Muscle of leg (tissue), 11 donors: ENCODE data around the gene SRBD1. TPM values are rescaled to one million over a fixed set of nuclear protein-coding genes. Genes with fewer than 3 reads are reported as not detected.

ENCODE experiments used
- DNase-seq: peaks from one replicate; pipeline ENCODE4 v3.0.0; 2013
- H3K27ac ChIP-seq: one replicate; pipeline ENCODE4 v1.5.1; 2013; ENCODE audit warnings: mild to moderate bottlenecking, low read length, control low read depth
- H3K27me3 ChIP-seq: one replicate; pipeline ENCODE4 v1.6.1; 2013; ENCODE audit warnings: low read length; ENCODE audit not compliant: control insufficient read depth, insufficient read depth
- H3K36me3 ChIP-seq: one replicate; pipeline ENCODE4 v1.6.1; 2013; ENCODE audit warnings: low read length; ENCODE audit not compliant: control insufficient read depth, insufficient read depth
- H3K4me1 ChIP-seq: one replicate; pipeline ENCODE4 v1.6.1; 2013; ENCODE audit warnings: low read length; ENCODE audit not compliant: control insufficient read depth, insufficient read depth
- H3K4me3 ChIP-seq: one replicate; pipeline ENCODE4 v1.5.1; 2013; ENCODE audit warnings: low read length, control low read depth
- H3K9me3 ChIP-seq: replicated peaks from 2 replicates; pipeline ENCODE4 v1.6.1; 2013; ENCODE audit warnings: low read depth, low read length; ENCODE audit not compliant: control insufficient read depth
- WGBS: methylation state at CpG from one replicate; pipeline ENCODE4 v1.1.5; 2013; ENCODE audit warnings: missing lambda C conversion rate; ENCODE audit not compliant: insufficient coverage; 5-methylcytosine and 5-hydroxymethylcytosine counted together
- polyA plus RNA-seq, 8 donors: library from polyadenylated mRNA; unstranded; fragments of 120-200 nt; gene quantifications; one replicate each; pipeline versions ENCODE4 v1.2.1 to v1.2.3, GENCODE V29; 2013; ENCODE audit warnings: inconsistent platforms in 1 of 8, low replicate concordance in 1 of 8; ENCODE audit not compliant: insufficient read length in 8 of 8, insufficient read depth in 1 of 8
- total RNA-seq: library from RNA; stranded (reverse); fragments of 120-200 nt; gene quantifications from one replicate; pipeline ENCODE4 v1.2.4, GENCODE V29; 2013

SRBD1 gene
- total and polyA plus RNA-seq, 9 donors: 8.5 to 18.8 (median 11.3) TPM

- Histone ChIP-seq H3K27ac (peak overlapping the region; percentile 95), H3K9me3 (no peaks in the 10 kb centered on the region), H3K4me1 (peaks cover 21% of the 10 kb centered on the region), H3K4me3 (peak overlapping the region; percentile 75), H3K36me3 (no peaks in the 10 kb centered on the region), H3K27me3 (peaks cover 35% of the 10 kb centered on the region)
- DNase-seq: peak; percentile 71
- WGBS: 5% methylated on average over 10 of the region's 10 CpGs
Measured at GRCh38 chr2:45649462-45649857, 38.4 kb upstream of the SRBD1 start.

- H3K4me3 ChIP-seq: no peak overlapping the region
- 48% methylated on average over 2 of the region's 2 CpGs for WGBS
- peak; percentile 24 for DNase-seq
Measured at GRCh38 chr2:45648636-45649035, 37.6 kb upstream of the SRBD1 start.

GRCh38 chr2:45647986-45648520, 37.0 kb upstream of the SRBD1 start:
- peaks cover 24% of the 10 kb centered on the region for H3K4me1 ChIP-seq
- no peak for DNase-seq
- no peaks in the 10 kb centered on the region for H3K9me3 ChIP-seq
- no peak overlapping the region for H3K27ac ChIP-seq
- H3K27me3 ChIP-seq: peaks cover 35% of the 10 kb centered on the region
- 100% methylated on average over 2 of the region's 3 CpGs for WGBS
- no peak overlapping the region for H3K4me3 ChIP-seq
- H3K36me3 ChIP-seq: no peaks in the 10 kb centered on the region

More at GRCh38 chr2:45648636-45649035, 37.6 kb upstream of the SRBD1 start:
- no peaks in the 10 kb centered on the region for H3K9me3 ChIP-seq
- no peak overlapping the region for H3K27ac ChIP-seq
- H3K36me3 ChIP-seq: no peaks in the 10 kb centered on the region
- H3K4me1 ChIP-seq: peaks cover 19% of the 10 kb centered on the region
- peaks cover 29% of the 10 kb centered on the region for H3K27me3 ChIP-seq

- Histone ChIP-seq H3K36me3 (no peaks in the 10 kb centered on the region), H3K9me3 (no peaks in the 10 kb centered on the region), H3K4me1 (peaks cover 18% of the 10 kb centered on the region), H3K4me3 (no peak overlapping the region), H3K27me3 (peaks cover 37% of the 10 kb centered on the region), H3K27ac (no peak overlapping the region)
- DNase-seq: no peak
- 80% methylated on average over 1 of the region's 9 CpGs for WGBS
Measured at GRCh38 chr2:45647356-45647755, 36.3 kb upstream of the SRBD1 start.

GRCh38 chr2:45646289-45646688, 35.2 kb upstream of the SRBD1 start:
- H3K4me1 ChIP-seq: peaks cover 13% of the 10 kb centered on the region
- no peak overlapping the region for H3K27ac ChIP-seq
- WGBS: no CpG with 5 or more reads among the region's 2 CpGs
- H3K36me3 ChIP-seq: no peaks in the 10 kb centered on the region
- no peaks in the 10 kb centered on the region for H3K9me3 ChIP-seq
- no peak overlapping the region for H3K4me3 ChIP-seq
- DNase-seq: no peak
- H3K27me3 ChIP-seq: peaks cover 33% of the 10 kb centered on the region

GRCh38 chr2:45643543-45644542, 32.8 kb upstream of the SRBD1 start:
- H3K9me3 ChIP-seq: no peaks in the 10 kb centered on the region
- peak; percentile 71 for DNase-seq
- H3K27me3 ChIP-seq: peaks cover 49% of the 10 kb centered on the region
- H3K4me3 ChIP-seq: peak overlapping the region; percentile 51
- WGBS: 10% methylated on average over 36 of the region's 49 CpGs
- H3K36me3 ChIP-seq: no peaks in the 10 kb centered on the region
- H3K27ac ChIP-seq: no peak overlapping the region
- H3K4me1 ChIP-seq: peaks cover 5% of the 10 kb centered on the region

- Histone ChIP-seq H3K36me3 (no peaks in the 10 kb centered on the region), H3K27ac (no peak overlapping the region), H3K27me3 (peaks cover 48% of the 10 kb centered on the region), H3K9me3 (no peaks in the 10 kb centered on the region), H3K4me3 (peak overlapping the region; percentile 51), H3K4me1 (peaks cover 5% of the 10 kb centered on the region)
- peak; percentile 37 for DNase-seq
- 35% methylated on average over 9 of the region's 11 CpGs for WGBS
Measured at GRCh38 chr2:45643095-45643494, 32.0 kb upstream of the SRBD1 start.

- Histone ChIP-seq H3K27me3 (peaks cover 42% of the 10 kb centered on the region), H3K27ac (no peak overlapping the region), H3K4me3 (no peak overlapping the region), H3K9me3 (no peaks in the 10 kb centered on the region), H3K4me1 (peaks cover 5% of the 10 kb centered on the region), H3K36me3 (no peaks in the 10 kb centered on the region)
- no peak for DNase-seq
- WGBS: 100% methylated on average over 1 of the region's 2 CpGs
Measured at GRCh38 chr2:45640576-45640975, 29.5 kb upstream of the SRBD1 start.

GRCh38 chr2:45637440-45637839, 26.4 kb upstream of the SRBD1 start:
- DNase-seq: no peak
- Histone ChIP-seq H3K27me3 (peaks cover 30% of the 10 kb centered on the region), H3K4me1 (no peaks in the 10 kb centered on the region), H3K4me3 (no peak overlapping the region), H3K9me3 (no peaks in the 10 kb centered on the region), H3K36me3 (no peaks in the 10 kb centered on the region), H3K27ac (no peak overlapping the region)
- no CpG with 5 or more reads among the region's 5 CpGs for WGBS

GRCh38 chr2:45636008-45636407, 24.9 kb upstream of the SRBD1 start:
- no peak for DNase-seq
- Histone ChIP-seq H3K36me3 (no peaks in the 10 kb centered on the region), H3K9me3 (no peaks in the 10 kb centered on the region), H3K4me1 (no peaks in the 10 kb centered on the region), H3K27ac (no peak overlapping the region), H3K27me3 (peaks cover 33% of the 10 kb centered on the region), H3K4me3 (no peak overlapping the region)
- 94% methylated on average over 2 of the region's 5 CpGs for WGBS
